Stimulated activated CD8-positive, alpha-beta memory T cell treated with anti-CD3 and anti-CD28 coated beads, Interleukin-7, amount 100 ng/mL, for 48 hours (primary cell): ENCODE data around the gene CDK13.

ENCODE experiments used
- DNase-seq, 2 donors: peaks; one replicate each; pipeline ENCODE4 v3.0.0-alpha.2; 2020; ENCODE audit warnings: low read depth in 1 of 2; ENCODE audit errors: extremely low read depth in 1 of 2

CDK13 gene

DNA sequence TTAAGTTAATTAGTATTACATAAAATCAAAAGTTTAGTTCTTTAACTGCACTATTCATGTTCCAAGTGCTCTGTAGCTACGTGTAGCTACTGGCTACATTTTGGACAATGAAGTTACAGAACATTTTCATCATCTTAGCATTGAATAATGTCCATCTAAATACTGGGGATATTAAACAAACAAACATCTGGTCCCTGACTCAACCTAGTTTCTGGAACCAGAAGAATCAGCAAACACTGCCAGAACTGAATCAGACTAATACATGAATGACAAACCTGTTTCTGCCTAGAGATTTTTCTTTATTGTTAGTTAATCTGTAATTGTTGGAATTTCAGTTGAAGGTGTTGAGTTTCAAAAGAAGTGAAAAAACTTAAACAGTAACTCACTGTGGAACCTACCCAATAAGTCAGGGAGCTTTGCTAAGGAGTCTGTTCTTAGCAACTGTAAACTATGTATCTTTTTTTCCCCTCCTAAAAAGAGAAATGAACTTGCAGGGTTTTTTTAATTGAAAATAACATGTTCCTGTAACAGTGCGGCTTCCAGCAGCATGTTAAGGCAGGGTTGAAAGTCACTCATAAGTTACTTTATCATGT lies 58.3 kb downstream of the CDK13 start:
- DNase-seq = no peak

DNA sequence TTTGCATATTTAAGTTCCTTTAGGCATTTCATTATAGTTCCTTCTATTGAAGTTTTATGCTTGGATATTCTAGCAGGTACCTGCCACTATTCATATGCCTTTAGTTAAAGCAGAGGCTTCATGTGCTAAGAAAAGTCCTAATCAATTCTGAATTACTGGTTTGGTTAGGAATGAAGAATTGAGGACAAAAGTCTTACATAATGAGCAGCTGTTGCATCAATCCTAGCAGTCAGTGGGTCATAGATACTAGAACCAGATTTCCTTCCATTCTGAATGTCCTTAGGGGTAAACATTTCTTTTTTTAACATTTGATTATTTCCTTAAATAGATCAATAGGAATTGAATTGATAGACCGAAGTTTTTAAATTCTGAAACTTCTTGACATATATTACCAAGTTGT lies 59.2 kb downstream of the CDK13 start:
- DNase-seq = no peak

DNA sequence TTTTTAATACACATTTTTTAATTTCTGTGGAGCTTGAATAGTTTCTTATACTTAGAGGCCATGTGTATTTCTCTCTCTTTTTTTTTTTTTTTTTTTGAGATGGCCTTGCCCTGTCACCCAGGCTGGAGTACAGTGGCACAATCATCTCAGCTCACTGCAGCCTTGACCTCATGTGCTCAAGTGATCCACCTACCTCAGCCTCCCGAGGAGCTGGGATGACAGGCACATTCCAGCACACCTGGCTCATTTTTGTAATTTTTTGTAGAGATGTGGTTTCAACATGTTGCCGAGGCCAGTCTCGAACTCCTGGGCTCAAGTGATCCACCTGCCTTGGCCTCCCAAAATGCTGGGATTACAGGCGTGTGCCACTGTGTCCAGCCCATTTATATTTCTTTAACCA lies 64.3 kb downstream of the CDK13 start:
- no peak for DNase-seq

DNA sequence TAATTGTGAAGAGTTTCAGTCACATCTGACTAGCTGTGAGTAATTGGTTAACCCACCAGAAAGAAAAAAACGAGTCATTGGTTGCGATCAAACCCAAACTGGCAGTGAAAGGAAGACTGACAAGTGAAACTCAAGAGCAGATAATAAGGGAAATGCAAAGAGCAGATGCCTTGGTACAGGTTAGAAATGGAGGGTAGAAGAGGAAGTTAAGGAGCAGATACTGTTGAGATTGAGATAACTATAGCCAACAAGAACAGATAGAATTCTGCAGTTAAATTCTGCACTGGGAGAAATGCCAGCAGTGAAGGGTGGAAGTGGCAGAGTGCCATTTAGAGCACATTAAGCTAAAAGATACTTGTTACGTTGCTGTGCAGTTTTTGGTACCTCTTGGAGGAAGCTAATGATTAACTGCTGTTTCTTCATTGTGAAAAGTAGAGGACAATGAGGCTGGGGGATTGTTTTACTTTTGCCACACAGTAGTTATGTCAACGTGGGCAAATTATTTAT lies 65.8 kb downstream of the CDK13 start:
- no peak for DNase-seq

DNA sequence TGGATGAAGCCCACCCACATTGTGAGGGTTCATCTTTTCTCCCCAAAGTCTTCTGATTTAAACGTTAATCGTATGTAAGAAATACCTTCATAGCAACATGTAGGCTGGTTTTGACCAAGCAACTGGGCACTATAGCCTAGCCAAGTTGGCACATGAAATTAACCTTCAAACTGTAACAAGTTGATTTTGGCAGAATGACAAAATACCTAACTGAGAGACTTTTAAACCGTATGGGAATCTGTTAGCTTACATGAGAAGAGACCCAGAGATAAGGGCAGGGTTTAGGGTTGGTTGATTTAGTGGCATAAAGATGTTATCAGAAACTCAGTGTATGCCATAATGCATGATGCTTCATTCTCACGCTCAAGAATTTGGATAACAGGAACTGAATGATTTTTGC lies 69.5 kb downstream of the CDK13 start:
- DNase-seq = no peak

DNA sequence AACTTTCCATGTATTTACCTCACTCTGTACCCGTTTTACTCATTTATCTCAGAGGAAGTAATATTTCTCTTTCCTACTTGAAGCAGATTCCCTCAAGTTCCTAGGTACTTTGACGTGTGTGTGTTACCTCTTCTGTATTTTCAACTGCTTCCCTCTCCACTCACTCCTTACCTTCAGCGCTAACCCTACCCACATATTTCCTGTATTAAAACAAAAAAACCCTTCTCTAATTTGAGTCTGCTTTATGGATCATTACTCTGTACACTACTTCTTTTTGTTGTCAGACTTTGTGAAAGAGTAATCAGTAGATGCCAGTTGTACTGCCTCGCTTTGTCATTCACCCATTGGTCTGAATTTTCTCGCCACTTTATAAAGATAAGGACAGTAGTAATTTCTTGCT lies 74.0 kb downstream of the CDK13 start:
- no peak for DNase-seq

- no peak for DNase-seq
Observed at GRCh38 chr7:40024841-40025240, 74.8 kb downstream of the CDK13 start.

DNA sequence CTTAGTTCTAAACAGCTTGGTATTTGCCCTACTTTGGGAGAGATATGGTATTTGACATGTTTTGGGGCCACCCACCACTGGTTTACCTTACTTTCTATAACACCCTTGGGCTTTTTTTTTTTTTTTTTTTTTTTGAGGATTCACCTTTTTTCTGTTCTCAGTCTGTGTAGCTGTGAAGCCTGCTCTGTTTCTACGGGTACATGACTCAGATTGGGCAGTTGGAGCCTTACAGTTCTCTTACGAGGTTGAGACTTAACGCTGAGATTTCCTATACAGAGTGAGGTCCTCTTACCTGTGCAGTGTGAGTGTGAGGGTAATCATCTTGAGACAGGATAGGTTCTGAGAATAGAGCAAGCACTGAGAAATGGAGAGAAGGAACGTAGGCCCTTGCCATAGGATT lies 77.5 kb downstream of the CDK13 start:
- no peak for DNase-seq

DNA sequence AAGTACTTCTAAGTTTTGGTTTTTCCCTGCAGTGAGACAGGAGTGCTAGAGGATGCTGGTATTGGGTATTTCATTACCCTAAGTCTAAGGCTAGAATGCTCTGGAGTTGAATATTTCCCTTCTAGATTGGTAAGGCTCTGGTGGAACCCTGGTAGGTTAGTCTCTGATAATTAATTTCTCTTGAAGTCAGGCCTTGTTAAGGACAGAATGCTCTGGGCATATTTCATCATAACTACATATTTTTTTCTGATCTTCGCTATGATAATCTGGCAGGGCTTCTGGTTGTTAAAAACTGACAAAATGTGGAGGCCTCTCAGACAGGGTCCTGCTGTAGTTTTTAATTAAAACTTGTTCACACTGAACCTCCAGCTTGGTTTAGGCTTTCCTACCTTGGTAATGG lies 83.8 kb downstream of the CDK13 start:
- no peak for DNase-seq

DNA sequence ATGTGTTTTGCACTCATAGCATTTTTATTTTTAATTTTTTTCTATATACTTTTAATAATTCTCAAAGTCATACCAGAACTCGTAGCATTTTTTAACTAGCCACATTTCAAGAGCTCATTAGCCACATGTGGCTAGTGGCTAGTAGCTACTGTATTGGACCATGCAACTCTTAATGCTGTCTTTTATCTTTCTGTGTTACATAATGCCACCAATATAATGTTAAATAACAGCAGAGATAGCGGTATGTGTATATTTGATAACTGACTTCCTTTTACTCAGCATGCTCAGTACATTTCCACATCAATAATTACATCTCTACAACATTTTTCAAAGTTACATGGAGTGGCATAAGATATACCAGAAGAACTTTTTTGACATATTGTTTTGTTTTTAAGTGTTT lies 91.4 kb downstream of the CDK13 start:
- no peak for DNase-seq

DNA sequence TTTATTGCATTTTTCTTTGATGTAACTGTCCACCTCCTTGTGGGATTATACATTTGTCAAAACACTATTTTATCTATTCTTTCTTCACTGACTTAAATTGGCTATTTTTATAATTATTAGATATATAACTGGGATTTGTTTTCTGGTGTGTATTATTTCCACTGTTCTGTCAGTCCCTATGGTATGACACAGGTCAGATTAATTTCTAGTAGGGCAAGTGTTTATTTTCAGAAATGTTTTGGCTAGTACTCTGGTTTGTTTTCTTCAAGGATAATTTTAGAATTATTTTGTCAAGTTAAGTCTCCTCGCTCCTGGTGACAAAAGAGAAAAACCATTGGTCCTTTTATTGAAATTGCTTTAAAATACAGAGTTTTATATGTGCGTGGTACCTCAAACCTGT lies 93.1 kb downstream of the CDK13 start:
- DNase-seq = no peak

- DNase-seq = no peak
Observed at GRCh38 chr7:40047661-40048060, 97.6 kb downstream of the CDK13 start.

- DNase-seq = no peak
Observed at GRCh38 chr7:40057292-40057691, 107.2 kb downstream of the CDK13 start.

GRCh38 chr7:40058026-40058425 lies 108.0 kb downstream of the CDK13 start:
- no peak for DNase-seq

DNA sequence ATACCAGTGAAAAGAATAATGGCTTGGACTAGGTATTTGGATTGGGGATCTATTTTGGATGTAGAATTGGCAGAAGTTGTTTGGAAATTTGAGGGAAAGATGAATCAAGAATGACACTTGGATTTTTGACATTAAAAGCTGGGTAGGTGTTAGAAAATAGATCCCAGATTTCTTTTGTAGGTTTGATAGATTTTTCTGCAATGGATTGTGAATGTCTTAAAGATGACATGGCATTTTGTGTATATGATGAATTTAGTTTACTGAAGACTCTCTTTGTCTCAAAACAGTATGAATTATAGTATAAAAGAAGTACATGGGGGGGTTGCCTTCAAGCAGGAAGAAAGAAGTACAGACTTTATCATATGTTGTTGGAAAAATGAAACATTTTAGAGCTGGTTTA lies 108.6 kb downstream of the CDK13 start:
- DNase-seq = no peak

DNA sequence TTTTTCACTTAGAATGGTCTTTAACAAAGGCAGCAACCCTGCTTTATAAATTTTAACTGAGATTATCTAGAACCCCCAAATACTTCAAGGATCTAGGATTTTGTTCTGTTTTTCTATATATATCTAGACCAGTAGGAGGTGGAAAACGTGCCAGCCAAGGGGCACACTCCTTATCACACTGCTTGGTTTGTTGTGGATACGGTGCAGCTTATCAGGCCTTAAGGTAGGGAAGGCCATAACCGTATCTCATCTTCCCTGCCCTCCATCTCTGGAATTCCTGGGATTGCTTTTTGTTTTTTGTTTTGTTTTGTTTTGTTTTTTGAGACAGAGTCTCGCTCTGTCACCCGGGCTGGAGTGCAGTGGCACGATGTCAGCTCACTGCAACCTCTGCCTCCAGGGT lies 109.0 kb downstream of the CDK13 start:
- DNase-seq = no peak

DNA sequence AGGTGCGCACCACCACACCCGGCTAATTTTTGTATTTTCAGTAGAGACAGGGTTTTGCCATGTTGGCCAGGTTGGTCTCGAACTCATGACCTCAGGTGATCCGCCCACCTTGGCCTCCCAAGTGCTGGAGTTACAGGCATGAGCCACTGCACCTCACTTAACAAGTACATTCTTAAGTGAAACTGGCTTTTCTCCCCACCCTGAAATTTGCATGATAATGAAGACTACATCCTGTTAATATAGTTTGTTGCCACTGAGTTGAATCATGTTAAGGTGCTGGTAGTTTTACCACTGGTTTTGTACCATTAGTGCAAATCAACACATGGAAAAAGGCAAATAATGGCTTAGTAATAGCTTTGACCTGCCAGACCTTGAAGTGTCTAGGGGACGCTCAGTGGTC lies 122.2 kb downstream of the CDK13 start:
- no peak for DNase-seq

GRCh38 chr7:40073239-40073638 lies 123.2 kb downstream of the CDK13 start:
- DNase-seq = no peak

- DNase-seq = no peak
Observed at GRCh38 chr7:40077849-40078248, 127.8 kb downstream of the CDK13 start.

- no peak for DNase-seq
Observed at GRCh38 chr7:40092182-40092581, 142.1 kb downstream of the CDK13 start.

GRCh38 chr7:40093631-40094350 lies 143.7 kb downstream of the CDK13 start:
- DNase-seq = no peak

DNA sequence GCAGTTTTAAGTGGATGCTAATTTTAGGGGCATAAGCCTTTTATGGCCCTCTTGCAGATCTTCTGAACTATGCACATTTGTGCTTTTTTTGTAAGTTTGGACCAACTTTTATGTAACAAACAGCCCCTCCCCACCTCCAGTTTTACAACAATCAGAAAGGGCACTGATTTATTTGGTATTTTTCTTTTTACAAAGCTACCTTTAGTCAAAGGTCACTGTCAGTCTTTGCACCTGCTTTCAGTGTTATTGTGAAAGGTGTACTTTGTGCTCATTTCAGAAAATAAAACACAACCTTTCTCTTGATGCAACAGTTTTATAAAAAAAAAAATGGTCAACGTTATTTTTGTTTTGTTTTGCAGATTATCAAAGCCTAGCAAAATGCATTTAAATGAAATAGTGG lies 145.2 kb downstream of the CDK13 start:
- DNase-seq = no peak
